Left cardiac atrium (tissue), 4 donors: ENCODE results near the gene CACNA1B. TPM values are rescaled to one million over a fixed set of nuclear protein-coding genes. Genes with fewer than 3 reads are reported as not detected.
A peak's percentile ranks its signal among the peaks of the same experiment; 100 is the strongest.

Source experiments
- ATAC-seq, 2 donors: fragments of 200-7000 bp; cut with Tn5 transposase; one replicate each; pipeline ENCODE4 v1.9.1; 2020; ENCODE audit warnings: mild to moderate bottlenecking in 2 of 2, moderate library complexity in 2 of 2
- DNase-seq: peaks from one replicate; pipeline ENCODE4 v3.0.0-alpha.2; 2020
- intact Hi-C, 2 donors: fragments of 100-400 bp; cut with DNase I; formaldehyde crosslinking; loops; one replicate each; pipeline versions ENCODE4 v1.14.1 to v1.15.1; 2022 to 2023
- total RNA-seq, 2 donors: library from RNA; stranded (reverse); fragmentation: NEBNext Ultra II Directional; extraction: Animal tissue kit (Norgen Biotek cat#: 25700); gene quantifications; one replicate each; pipeline ENCODE4 v1.2.1, GENCODE V29; 2021
- donor health status: DM: no; HTN: yes; CAD: no.
- donor health status: DM: no; HTN: yes; CAD: no; lungs with severe emphysema.
- donor health status: DM: yes; HTN: yes; CAD: no.
- donor health status: Dilated cardiomyopathy.

CACNA1B gene
- total RNA-seq, 2 donors from 2014 or later: 0.39 to 0.56 TPM

GRCh38 chr9:137989999-137990715 lies 112.6 kb downstream of the CACNA1B start:
- no peak for DNase-seq
- ATAC-seq: no peak
- intact Hi-C loops: no loop called here

GRCh38 chr9:138003485-138004190 lies 126.1 kb downstream of the CACNA1B start:
- intact Hi-C loops: no loop called here
- no peak for ATAC-seq
- DNase-seq: no peak

GRCh38 chr9:138006576-138007233 lies 129.1 kb downstream of the CACNA1B start:
- intact Hi-C loops: no loop called here
- no peak for ATAC-seq
- DNase-seq: no peak

GRCh38 chr9:138007566-138007917 lies 130.0 kb downstream of the CACNA1B start:
- DNase-seq (no peak), ATAC-seq (no peak)
- intact Hi-C loops: no loop called here

- intact Hi-C loops: no loop called here
- DNase-seq (no peak), ATAC-seq (no peak)
Observed at GRCh38 chr9:138007918-138008841, 130.6 kb downstream of the CACNA1B start.

- ATAC-seq: no peak
- no peak for DNase-seq
- intact Hi-C loops: no loop called here
Observed at GRCh38 chr9:138009016-138009802, 131.6 kb downstream of the CACNA1B start.

GRCh38 chr9:138009803-138010690 lies 132.5 kb downstream of the CACNA1B start:
- intact Hi-C loops: no loop called here
- no peak for DNase-seq
- ATAC-seq: no peak

- no peak for DNase-seq
- intact Hi-C loops: no loop called here
- no peak for ATAC-seq
Observed at GRCh38 chr9:138010861-138011260, 133.3 kb downstream of the CACNA1B start.

GRCh38 chr9:138011951-138012500 lies 134.4 kb downstream of the CACNA1B start:
- intact Hi-C loops: no loop called here
- ATAC-seq: no peak
- no peak for DNase-seq

GRCh38 chr9:138013273-138013672 lies 135.7 kb downstream of the CACNA1B start:
- ATAC-seq (no peak), DNase-seq (no peak)
- intact Hi-C loops: no loop called here

- intact Hi-C loops: no loop called here
- no peak for DNase-seq
- ATAC-seq: peak; percentile 25 to 64
Observed at GRCh38 chr9:138013836-138014562, 136.4 kb downstream of the CACNA1B start.

GRCh38 chr9:138014563-138014945 lies 137.0 kb downstream of the CACNA1B start:
- DNase-seq (no peak), ATAC-seq (peak in 1 of 2 donors; percentile 34)

GRCh38 chr9:138015021-138015829 lies 137.6 kb downstream of the CACNA1B start:
- intact Hi-C loops: no loop called here
- no peak for ATAC-seq
- no peak for DNase-seq

More at GRCh38 chr9:138014563-138014945, 137.0 kb downstream of the CACNA1B start:
- intact Hi-C loops: no loop called here

- ATAC-seq (no peak), DNase-seq (no peak)
- intact Hi-C loops: no loop called here
Observed at GRCh38 chr9:138016406-138017187, 139.0 kb downstream of the CACNA1B start.

GRCh38 chr9:138017200-138017599 lies 139.6 kb downstream of the CACNA1B start:
- intact Hi-C loops: no loop called here

More at GRCh38 chr9:138017200-138017599, 139.6 kb downstream of the CACNA1B start:
- DNase-seq (no peak), ATAC-seq (no peak)
